A549 treated with AZD2906 at 1 μM for 4 hours (cell line): Measurements from ENCODE around the gene TEKT4. TPM values are rescaled to one million over a fixed set of nuclear protein-coding genes. Genes with fewer than 3 reads are reported as not detected.

Source experiments
- total RNA-seq: library from RNA; stranded (reverse); fragments of 200-300 nt; extraction: Qiagen RNA extraction; gene quantifications from 5 replicates; pipeline ENCODE4 v1.2.3, GENCODE V29; 2022

The TEKT4 gene, protein sequence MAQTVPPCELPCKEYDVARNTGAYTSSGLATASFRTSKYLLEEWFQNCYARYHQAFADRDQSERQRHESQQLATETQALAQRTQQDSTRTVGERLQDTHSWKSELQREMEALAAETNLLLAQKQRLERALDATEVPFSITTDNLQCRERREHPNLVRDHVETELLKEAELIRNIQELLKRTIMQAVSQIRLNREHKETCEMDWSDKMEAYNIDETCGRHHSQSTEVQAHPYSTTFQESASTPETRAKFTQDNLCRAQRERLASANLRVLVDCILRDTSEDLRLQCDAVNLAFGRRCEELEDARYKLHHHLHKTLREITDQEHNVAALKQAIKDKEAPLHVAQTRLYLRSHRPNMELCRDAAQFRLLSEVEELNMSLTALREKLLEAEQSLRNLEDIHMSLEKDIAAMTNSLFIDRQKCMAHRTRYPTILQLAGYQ
- total RNA-seq = not detected in 5 replicates

DNA sequence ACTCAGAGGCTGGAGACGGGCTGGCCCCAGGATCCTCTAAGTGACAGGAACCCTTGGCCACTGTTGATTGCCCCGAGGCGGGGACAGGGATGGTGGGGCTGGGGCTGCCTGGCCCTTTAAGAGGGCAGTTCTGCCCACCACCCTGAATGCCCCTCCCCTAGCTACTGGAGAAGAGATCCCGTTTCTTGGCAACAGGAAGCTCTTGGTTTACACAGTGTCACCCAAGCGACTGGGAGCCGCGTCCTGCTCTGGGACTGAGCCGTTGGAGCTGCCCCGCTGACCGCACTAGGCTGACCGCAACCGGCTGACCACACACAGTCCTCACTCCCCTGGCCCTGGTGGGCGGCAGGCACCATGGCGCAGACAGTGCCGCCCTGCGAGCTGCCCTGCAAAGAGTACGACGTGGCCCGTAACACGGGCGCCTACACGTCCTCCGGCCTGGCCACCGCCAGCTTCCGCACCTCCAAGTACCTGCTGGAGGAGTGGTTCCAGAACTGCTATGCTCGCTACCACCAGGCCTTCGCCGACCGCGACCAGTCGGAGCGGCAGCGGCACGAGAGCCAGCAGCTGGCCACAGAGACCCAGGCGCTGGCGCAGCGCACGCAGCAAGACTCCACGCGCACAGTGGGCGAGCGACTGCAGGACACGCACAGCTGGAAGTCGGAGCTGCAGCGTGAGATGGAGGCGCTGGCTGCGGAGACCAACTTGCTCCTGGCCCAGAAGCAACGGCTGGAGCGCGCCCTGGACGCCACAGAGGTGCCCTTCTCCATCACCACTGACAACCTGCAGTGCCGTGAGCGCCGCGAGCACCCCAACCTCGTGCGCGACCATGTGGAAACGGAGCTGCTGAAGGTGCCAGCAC, at the start of gene TEKT4:
TSS of gene TEKT4 (plus strand) at position 205 of the 862 bp plus-strand sequence. CDS start at position 355, 150 bp downstream.

Other genes with a start within 250 kb of the TEKT4 start
- 0.14 to 0.34 TPM (median 0.25 TPM) in 5 replicates for gene MAL, start 154.3 kb downstream of the TEKT4 start, total RNA-seq